HepG2 (cell line): Measurements from ENCODE around the gene FOXD1. TPM values are rescaled to one million over a fixed set of nuclear protein-coding genes. Genes with fewer than 3 reads are reported as not detected.

Source experiments
- ATAC-seq: fragments of 200-7000 bp; cut with Tn5 transposase; 3 replicates; pipeline ENCODE4 v1.9.1; 2020; ENCODE audit warnings: mild to moderate bottlenecking, moderate library complexity
- BruUV-seq: library from RNA; stranded (reverse); fragments of 400-500 nt; replicated peaks from 2 replicates; lab custom pipeline; 2021; lab: Mats Ljungman, UMichigan
- CTCF ChIA-PET: fragments of 300-600 bp; formaldehyde crosslinking; extraction: SDS; loops from one replicate; lab custom pipeline; 2021; ENCODE audit warnings: low total read pairs, inconsistent platforms, low intra/inter-chr PET ratio; lab: Yijun Ruan, JAX
- POLR2A ChIA-PET: fragments of 350-600 bp; sonication (Branson Sonifier 250); formaldehyde crosslinking; loops from one replicate; lab custom pipeline; 2020; ENCODE audit warnings: antibody characterized with exemption, inconsistent platforms; lab: Yijun Ruan, JAX
- DNase-seq: peaks from one replicate; pipeline ENCODE4 v3.0.0-alpha.2; 2015; ENCODE audit warnings: low spot score
- FAIRE-seq: peaks from 3 replicates; lab custom pipeline; 2011; peaks lifted over from hg19 to GRCh38; lab: Jason Lieb, UNC
- H2AFZ ChIP-seq: one replicate; pipeline ENCODE4 v1.6.1; 2011; ENCODE audit warnings: low read length, inconsistent platforms
- H3K27ac ChIP-seq: fragments of 300-600 bp; 3 replicates; pipeline ENCODE4 v1.8.0; 2011; ENCODE audit warnings: mixed run types, mild to moderate bottlenecking, mixed read lengths, low read length, inconsistent platforms; ENCODE audit not compliant: insufficient read depth; ENCODE audit errors: extremely low read length
- H3K27me3 ChIP-seq, 2 experiments: fragments of 200-600 bp in 1 of 2; 2 replicates in 1 of 2; 3 replicates in 1 of 2; pipeline versions ENCODE4 v1.6.0 to v1.8.0; 2011; ENCODE audit warnings: low read length in 2 of 2, mild to moderate bottlenecking in 2 of 2, moderate library complexity in 2 of 2, inconsistent platforms in 1 of 2; ENCODE audit not compliant: insufficient read depth in 2 of 2, control insufficient read depth in 1 of 2
- H3K36me3 ChIP-seq, 2 experiments: fragments of 200-600 bp in 1 of 2; replicated peaks in 1 of 2; 2 replicates in 1 of 2; 3 replicates in 1 of 2; pipeline versions ENCODE4 v1.5.1 to v1.8.0; 2011; ENCODE audit warnings: low read length in 2 of 2, inconsistent platforms in 1 of 2; ENCODE audit not compliant: insufficient read depth in 2 of 2, control insufficient read depth in 1 of 2
- H3K4me1 ChIP-seq: 2 replicates; pipeline ENCODE4 v1.5.1; 2012; ENCODE audit warnings: low read length, inconsistent platforms; ENCODE audit not compliant: insufficient read depth
- H3K4me2 ChIP-seq: 2 replicates; pipeline ENCODE4 v1.6.0; 2011; ENCODE audit warnings: low read depth, low read length, inconsistent platforms
- H3K4me3 ChIP-seq, 3 experiments: fragments of 200-600 bp in 1 of 3; sonication (generic), shearing (Covaris generic) in 1 of 3; replicated peaks in 1 of 3; 2 replicates each; pipeline ENCODE4 v1.5.1; 2011 to 2016; ENCODE audit warnings: low read length in 3 of 3, inconsistent platforms in 2 of 3, low read depth in 2 of 3, mild to moderate bottlenecking in 2 of 3, control low read depth in 1 of 3, mixed read lengths in 1 of 3; ENCODE audit not compliant: insufficient read depth in 1 of 3
- H3K79me2 ChIP-seq: one replicate; pipeline ENCODE4 v1.6.1; 2011; ENCODE audit warnings: low read length, inconsistent platforms; ENCODE audit not compliant: insufficient read depth
- H3K9ac ChIP-seq: 2 replicates; pipeline ENCODE4 v1.6.0; 2011; ENCODE audit warnings: mild to moderate bottlenecking, low read depth, low read length, inconsistent platforms; ENCODE audit not compliant: insufficient read depth
- H3K9me3 ChIP-seq: 2 replicates; pipeline ENCODE4 v1.5.1; 2012; ENCODE audit warnings: mild to moderate bottlenecking, low read length
- H4K20me1 ChIP-seq: 2 replicates; pipeline ENCODE4 v1.6.0; 2011; ENCODE audit warnings: inconsistent platforms, mild to moderate bottlenecking, low read length, moderate library complexity; ENCODE audit not compliant: insufficient read depth
- EZH2 ChIP-seq: conservative IDR thresholded peaks from 2 replicates; pipeline ENCODE4 v1.6.1; 2012; ENCODE audit warnings: mild to moderate bottlenecking, low read depth, low read length, moderate library complexity
- ZSCAN12 ChIP-seq: sonication (generic); formaldehyde crosslinking; IDR thresholded peaks from 2 replicates; pipeline ENCODE4 v1.9.0; 2021; ENCODE audit warnings: mild to moderate bottlenecking, missing genetic modification reagents
- WGBS: methylation state at CpG from one replicate; pipeline ENCODE4 v1.1.6; 2017; ENCODE audit warnings: low lambda C conversion rate; 5-methylcytosine and 5-hydroxymethylcytosine counted together
- in situ Hi-C: cut with HindIII; loops from 2 replicates; pipeline ENCODE4 v1.10.0; 2017; ENCODE audit warnings: low pct_unique_long_range_greater_than_20kb; ENCODE audit not compliant: extremely low pct_ligation_motif_present
- intact Hi-C: fragments of 100-400 bp; cut with micrococcal nuclease; formaldehyde crosslinking; loops from one replicate; pipeline ENCODE4 v1.10.0; 2022; ENCODE audit not compliant: unreplicated experiment
- polyA plus RNA-seq, 8 experiments: library from polyadenylated mRNA; depleted of rRNA in 3 of 8; stranded (reverse) in 7 of 8; unstranded in 1 of 8; fragments of >200 nt; fragmentation: Illumina TruSeq in 4 of 8; extraction: Trizol in 4 of 8; gene quantifications; 2 replicates each; pipeline versions ENCODE4 v1.2.1 to v1.2.3, GENCODE V29; 2011 to 2016; ENCODE audit warnings: low read depth in 4 of 8, missing spikeins in 1 of 8, mixed read lengths in 1 of 8; ENCODE audit not compliant: insufficient read depth in 1 of 8
- total RNA-seq, 5 experiments: library from RNA; depleted of rRNA; stranded (reverse); fragments of >200 nt; fragmentation: Illumina TruSeq; extraction: Trizol; gene quantifications; 2 replicates each; pipeline ENCODE4 v1.2.3, GENCODE V29; 2016; ENCODE audit warnings: low read depth in 1 of 5
- TF ChIP-seq, protein P1 (sequence below): sonication (generic); formaldehyde crosslinking; IDR thresholded peaks from 2 replicates; pipeline ENCODE4 v1.5.0; 2020; ENCODE audit warnings: missing genetic modification reagents, mild to moderate bottlenecking, borderline replicate concordance

Gene FOXD1
- total and polyA plus RNA-seq, 2 of the 13 experiments (the other 11 are each of a cell fraction or from before 2014, with no cell fraction given) = 0.04 to 0.05 TPM

DNA sequence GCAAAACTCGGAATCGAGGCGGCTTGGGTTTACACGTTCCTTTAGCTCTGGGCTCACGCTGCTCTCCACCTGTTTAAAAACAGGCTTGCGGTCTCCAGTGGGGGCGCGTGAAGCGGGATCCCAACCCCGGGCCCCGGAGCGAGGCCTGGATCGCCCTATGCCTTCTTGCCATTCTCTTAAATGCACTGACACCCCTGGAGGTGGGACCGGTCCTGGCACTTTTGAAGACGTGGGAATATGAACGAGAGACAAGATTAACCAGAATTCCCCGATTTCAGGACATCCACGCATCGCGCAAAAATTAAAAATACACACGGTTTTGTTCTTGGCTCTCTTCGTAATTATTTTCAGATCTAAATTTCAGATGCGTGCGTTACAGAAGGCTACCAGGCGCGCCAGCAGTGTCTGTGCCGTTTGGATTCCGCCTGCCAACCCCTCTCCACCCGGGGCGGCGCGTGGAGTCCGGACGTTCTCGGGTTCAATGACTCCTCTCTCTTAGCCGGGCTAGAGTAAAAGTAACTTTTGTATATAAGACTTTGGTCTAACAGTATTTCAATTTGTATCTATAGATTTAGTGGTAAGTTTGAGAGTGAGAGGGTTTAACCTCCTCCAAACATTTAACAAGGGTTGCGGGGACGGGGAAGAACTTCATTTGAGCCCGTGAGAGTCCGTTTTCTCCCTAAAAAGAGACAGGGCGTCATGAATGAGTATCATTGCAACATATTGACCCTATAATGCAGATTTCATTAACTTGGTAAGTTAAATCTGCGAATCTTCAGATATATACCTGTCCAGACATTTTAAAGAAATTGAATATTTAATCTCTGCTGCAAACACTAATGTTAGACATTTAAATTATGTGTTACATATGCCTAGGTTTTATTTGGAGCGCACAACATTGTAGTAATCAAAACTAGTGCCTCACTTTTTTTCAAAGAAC, 3.8 kb downstream of the FOXD1 start:
- 47% methylated on average over 30 of the region's 43 CpGs for WGBS
- TF ChIP-seq, protein P1, sequence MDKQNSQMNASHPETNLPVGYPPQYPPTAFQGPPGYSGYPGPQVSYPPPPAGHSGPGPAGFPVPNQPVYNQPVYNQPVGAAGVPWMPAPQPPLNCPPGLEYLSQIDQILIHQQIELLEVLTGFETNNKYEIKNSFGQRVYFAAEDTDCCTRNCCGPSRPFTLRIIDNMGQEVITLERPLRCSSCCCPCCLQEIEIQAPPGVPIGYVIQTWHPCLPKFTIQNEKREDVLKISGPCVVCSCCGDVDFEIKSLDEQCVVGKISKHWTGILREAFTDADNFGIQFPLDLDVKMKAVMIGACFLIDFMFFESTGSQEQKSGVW = no peak
- TF ChIP-seq EZH2 = 0 out of 2 replicates have a peak, but pooled peaks have one; percentile 31
- no TSS peak for BruUV-seq
- Histone ChIP-seq H3K9ac (no peak overlapping the region), H3K27ac (no peak overlapping the region), H3K36me3 (no peaks in the 10 kb centered on the region), H3K9me3 (no peaks in the 10 kb centered on the region), H3K4me1 (peaks cover 15% of the 10 kb centered on the region), H2AFZ (no peak overlapping the region), H3K79me2 (no peaks in the 10 kb centered on the region), H3K27me3 (peaks cover 14 to 76% of the 10 kb centered on the region in 2 experiments; a peak in 4 of 5 replicates), H4K20me1 (no peaks in the 10 kb centered on the region), H3K4me3 (no peak overlapping the region), H3K4me2 (no peak overlapping the region)
- intact Hi-C loops (no loop called here), in situ Hi-C loops (loop anchor here (10.0 kb wide), 1 partner anchor 230 kb away; no protein-coding TSS in a partner anchor)
- FAIRE-seq (no peak), ATAC-seq (no peak), DNase-seq (no peak)
- ChIA-PET POLR2A (no interaction called here), CTCF (no interaction called here)

DNA sequence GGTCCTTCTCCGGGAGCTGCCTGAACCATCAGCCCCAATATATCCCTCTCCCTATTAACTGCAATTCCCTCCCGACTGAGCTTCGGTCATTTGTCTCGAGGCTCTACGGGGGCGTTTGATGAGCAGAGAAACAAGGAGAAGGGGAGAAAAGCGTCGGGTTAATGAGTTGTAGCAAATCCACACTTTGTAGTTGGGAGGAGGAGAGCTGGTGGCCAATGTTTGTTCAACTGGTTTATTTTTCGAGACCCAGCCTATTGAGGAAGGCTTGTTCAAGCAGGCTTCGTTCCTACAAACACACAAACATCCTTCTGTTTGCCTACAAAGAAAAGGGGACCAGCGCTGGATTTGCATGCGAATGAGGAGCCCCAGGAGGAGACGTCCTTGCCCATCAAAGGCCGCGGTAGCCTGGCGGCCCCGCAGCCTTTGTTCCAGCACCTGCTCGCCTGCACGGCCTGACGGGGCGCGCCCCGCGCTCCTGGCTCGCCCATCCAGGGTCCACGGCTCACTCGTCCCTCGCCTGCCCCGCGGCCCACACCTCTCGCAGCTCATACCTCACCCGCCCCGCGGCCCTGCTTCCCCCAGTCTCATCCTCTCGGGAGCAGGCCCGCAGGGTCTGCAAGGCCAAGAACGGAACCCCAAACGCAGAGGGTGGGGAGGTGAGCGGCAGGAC, 4.6 kb downstream of the FOXD1 start:
- Histone ChIP-seq H3K9ac (no peak overlapping the region), H3K4me2 (no peak overlapping the region), H3K27ac (no peak overlapping the region), H3K9me3 (no peaks in the 10 kb centered on the region), H3K4me3 (no peak overlapping the region), H4K20me1 (no peaks in the 10 kb centered on the region), H2AFZ (no peak overlapping the region), H3K4me1 (peaks cover 10% of the 10 kb centered on the region), H3K79me2 (no peaks in the 10 kb centered on the region), H3K36me3 (no peaks in the 10 kb centered on the region), H3K27me3 (peaks cover 14 to 74% of the 10 kb centered on the region in 2 experiments; a peak in 4 of 5 replicates)
- ChIA-PET CTCF (no interaction called here), POLR2A (no interaction called here)
- WGBS = 23% methylated on average over 14 of the region's 39 CpGs
- in situ Hi-C loops = loop anchor here (10.0 kb wide), 1 partner anchor 229 kb away; no protein-coding TSS in a partner anchor
- no TSS peak for BruUV-seq
- TF ChIP-seq ZSCAN12 (CRISPR knock-in tag) = no peak
- TF ChIP-seq EZH2 = peak; percentile 68; the same call in 1 of the 2 replicates
- intact Hi-C loops = no loop called here
- DNase-seq (no peak), ATAC-seq (no peak), FAIRE-seq (no peak)
